HEK293 (cell line): ENCODE measurements around the gene BHLHE23.

Source experiments
- CTCF ChIA-PET: fragments of 350-600 bp; formaldehyde crosslinking; extraction: SDS; loops from one replicate; lab custom pipeline; 2021; ENCODE audit warnings: antibody characterized with exemption; lab: Yijun Ruan, JAX
- POLR2A ChIA-PET: fragments of 300-600 bp; formaldehyde crosslinking; extraction: SDS; loops from one replicate; lab custom pipeline; 2020; ENCODE audit warnings: antibody characterized with exemption, inconsistent platforms; lab: Yijun Ruan, JAX
- H3K27ac ChIP-seq: fragments of 200-500 bp; sonication (Bioruptor generic); 2 replicates; pipeline ENCODE4 v1.5.1; 2014; ENCODE audit warnings: low read depth, low read length, control low read depth, inconsistent platforms; ENCODE audit errors: extremely low read depth
- H3K36me3 ChIP-seq, 2 experiments: fragments of 200-500 bp in 1 of 2; sonication (Bioruptor generic) in 1 of 2; 1 replicate in 1 of 2; 2 replicates in 1 of 2; pipeline ENCODE4 v1.5.1; 2014 to 2017; ENCODE audit warnings: inconsistent platforms in 2 of 2, low read length in 2 of 2; ENCODE audit not compliant: control insufficient read depth in 2 of 2, insufficient read depth in 1 of 2
- H3K4me1 ChIP-seq: fragments of 200-500 bp; sonication (Bioruptor generic); 2 replicates; pipeline ENCODE4 v1.5.1; 2014; ENCODE audit warnings: mild to moderate bottlenecking, low read length, inconsistent platforms; ENCODE audit not compliant: control insufficient read depth, insufficient read depth
- H3K4me3 ChIP-seq: 2 replicates; pipeline ENCODE4 v1.5.1; 2011; ENCODE audit warnings: low read depth, mild to moderate bottlenecking, control low read depth, low read length, moderate library complexity
- H3K9me3 ChIP-seq: fragments of 200-500 bp; sonication (Bioruptor generic); 2 replicates; pipeline ENCODE4 v1.5.1; 2014; ENCODE audit warnings: low read depth, low read length, inconsistent platforms; ENCODE audit not compliant: control insufficient read depth, insufficient read depth
- ZBTB11 ChIP-seq: fragments of 450-650 bp; formaldehyde crosslinking; conservative IDR thresholded peaks from 2 replicates; pipeline ENCODE4 v1.5.1; 2016; ENCODE audit warnings: low read depth, missing biosample characterization, missing genetic modification characterization
- ZIC2 ChIP-seq: fragments of 450-650 bp; formaldehyde crosslinking; IDR thresholded peaks from 2 replicates; pipeline ENCODE4 v1.5.1; 2016; ENCODE audit warnings: missing biosample characterization, missing genetic modification characterization
- ZNF341 ChIP-seq: fragments of 450-650 bp; formaldehyde crosslinking; IDR thresholded peaks from 2 replicates; pipeline ENCODE4; 2016; ENCODE audit warnings: low read depth, missing biosample characterization, missing genetic modification characterization
- ZNF350 ChIP-seq: fragments of 450-650 bp; formaldehyde crosslinking; IDR thresholded peaks from 2 replicates; pipeline ENCODE4 v1.5.0; 2017; ENCODE audit warnings: missing biosample characterization, mild to moderate bottlenecking, missing genetic modification characterization
- ZNF362 ChIP-seq: fragments of 450-650 bp; formaldehyde crosslinking; IDR thresholded peaks from 2 replicates; pipeline ENCODE4 v1.5.1; 2016; ENCODE audit warnings: missing biosample characterization, missing genetic modification characterization
- ZNF704 ChIP-seq: fragments of 450-650 bp; formaldehyde crosslinking; IDR thresholded peaks from 2 replicates; pipeline ENCODE4 v1.5.1; 2016; ENCODE audit warnings: missing biosample characterization, missing genetic modification characterization

Gene BHLHE23

GRCh38 chr20:62959101-62959971 is 47.4 kb downstream of the BHLHE23 start:
- Histone ChIP-seq H3K4me1 (no peaks in the 10 kb centered on the region), H3K9me3 (no peaks in the 10 kb centered on the region), H3K27ac (no peak overlapping the region), H3K36me3 (no peaks in the 10 kb centered on the region), H3K4me3 (no peak overlapping the region)
- POLR2A ChIA-PET, result interaction anchor here (1.0 kb wide), 1 partner anchor 11 kb away, joined by 3 read pairs; no protein-coding TSS in a partner anchor
- TF ChIP-seq ZIC2 (tag by site-specific recombination), result 0 out of 2 replicates have a peak, but pooled peaks have one; percentile 9
- no peak for TF ChIP-seq ZNF704 (tag by site-specific recombination)
- CTCF ChIA-PET, result interaction anchor here (0.6 to 2.2 kb wide), 3 partner anchors 13 to 59 kb away, joined by 3 to 5 read pairs (median 3); no protein-coding TSS in a partner anchor

- Histone ChIP-seq H3K4me1 (no peaks in the 10 kb centered on the region), H3K27ac (no peak overlapping the region), H3K36me3 (no peaks in the 10 kb centered on the region), H3K4me3 (no peak overlapping the region), H3K9me3 (no peaks in the 10 kb centered on the region)
- POLR2A ChIA-PET, result no interaction called here
- TF ChIP-seq ZNF362 (tag by site-specific recombination) (no peak), ZNF341 (tag by site-specific recombination) (peak; percentile 32; the same call in 1 of the 2 replicates)
- TF ChIP-seq, all 188 proteins: peak for 1
- CTCF ChIA-PET, result interaction anchor here (2.2 kb wide), 1 partner anchor 14 kb away, joined by 5 read pairs; no protein-coding TSS in a partner anchor
Observed at GRCh38 chr20:62958388-62959100, 48.2 kb downstream of the BHLHE23 start.

GRCh38 chr20:62957136-62958117 is 49.3 kb downstream of the BHLHE23 start:
- ChIA-PET POLR2A (no interaction called here), CTCF (no interaction called here)
- Histone ChIP-seq H3K36me3 (no peaks in the 10 kb centered on the region), H3K4me3 (no peak overlapping the region)
- TF ChIP-seq ZBTB11 (tag by site-specific recombination) (no peak), ZNF350 (tag by site-specific recombination) (no peak)
- TF ChIP-seq, all 188 proteins: peak for 0
- H3K9me3 ChIP-seq, result no peaks in the 10 kb centered on the region
- no peak overlapping the region for H3K27ac ChIP-seq
- H3K4me1 ChIP-seq, result no peaks in the 10 kb centered on the region
